Activated T-helper 1 cell treated with Interleukin-2 at 50 U/mL for 16 hours (primary cell): Measurements from ENCODE around the gene TMC8.
A peak's percentile ranks its signal among the peaks of the same experiment; 100 is the strongest.

Source experiments
- DNase-seq: peaks from one replicate; pipeline ENCODE4 v3.0.0-alpha.2; 2020; ENCODE audit warnings: low read depth

TMC8 gene

GRCh38 chr17:78180083-78180482 is 49.5 kb downstream of the TMC8 start:
- no peak for DNase-seq

GRCh38 chr17:78180508-78180907 is 49.9 kb downstream of the TMC8 start:
- DNase-seq = no peak

GRCh38 chr17:78182504-78182903 is 51.9 kb downstream of the TMC8 start:
- DNase-seq = no peak

- no peak for DNase-seq
Observed at GRCh38 chr17:78183916-78184315, 53.3 kb downstream of the TMC8 start.

- no peak for DNase-seq
Observed at GRCh38 chr17:78184351-78184750, 53.8 kb downstream of the TMC8 start.

GRCh38 chr17:78184868-78185267 is 54.3 kb downstream of the TMC8 start:
- DNase-seq = no peak

GRCh38 chr17:78185981-78186691 is 55.6 kb downstream of the TMC8 start:
- no peak for DNase-seq

GRCh38 chr17:78186692-78187595 is 56.4 kb downstream of the TMC8 start, which contains the start of the genes AFMID and TK1:
Gene AFMID, plus strand, starts transcription at chr17:78187362. Its CDS starts 9 bp downstream, at chr17:78187371.
Gene TK1, minus strand, starts transcription at chr17:78187052. Its CDS starts 58 bp downstream, at chr17:78186994.
- peak; percentile 70 for DNase-seq
